ENCODE data around the gene KRIT1.
"Not testable (repeated sequence)": the region's sequence is repeated elsewhere in the genome, so short reads cannot be mapped to it uniquely, and the experiment has no call there.

The KRIT1 gene

GRCh38 chr7:92250603-92251002, 4.9 kb upstream of the KRIT1 start:
- no peak for DNase-seq (ENCODE audit: low read depth in 2 of 2)

GRCh38 chr7:92246360-92247101, 817 bp upstream of the KRIT1 start:
- no peak for DNase-seq (ENCODE audit: low read depth in 2 of 2)

GRCh38 chr7:92244808-92245486, 767 bp downstream of the KRIT1 start:
- DNase-seq (ENCODE audit: low read depth in 2 of 2), result no peak

GRCh38 chr7:92242972-92243371, 2.7 kb downstream of the KRIT1 start:
- no peak for DNase-seq (ENCODE audit: low read depth in 2 of 2)

GRCh38 chr7:92230547-92230946, 15.2 kb downstream of the KRIT1 start:
- no peak for DNase-seq (ENCODE audit: low read depth in 2 of 2)

- DNase-seq (ENCODE audit: low read depth in 2 of 2), result no peak
Observed at GRCh38 chr7:92228742-92229141, 17.0 kb downstream of the KRIT1 start.

- no peak for DNase-seq (ENCODE audit: low read depth in 2 of 2)
Observed at GRCh38 chr7:92228100-92228499, 17.6 kb downstream of the KRIT1 start.

- no peak for DNase-seq (ENCODE audit: low read depth in 2 of 2)
Observed at GRCh38 chr7:92226981-92227380, 18.7 kb downstream of the KRIT1 start.

- no peak for DNase-seq (ENCODE audit: low read depth in 2 of 2)
Observed at GRCh38 chr7:92221766-92222165, 23.9 kb downstream of the KRIT1 start.

GRCh38 chr7:92206672-92207071, 39.0 kb downstream of the KRIT1 start:
- no peak for DNase-seq (ENCODE audit: low read depth in 2 of 2)

- DNase-seq (ENCODE audit: low read depth in 2 of 2), result no peak
Observed at GRCh38 chr7:92205987-92206386, 39.7 kb downstream of the KRIT1 start.

GRCh38 chr7:92200791-92201190, 44.9 kb downstream of the KRIT1 start:
- no peak for DNase-seq (ENCODE audit: low read depth in 2 of 2)

- DNase-seq (ENCODE audit: low read depth in 2 of 2), result no peak
Observed at GRCh38 chr7:92192326-92192725, 53.4 kb downstream of the KRIT1 start.

GRCh38 chr7:92189246-92189645, 56.5 kb downstream of the KRIT1 start:
- DNase-seq (ENCODE audit: low read depth in 2 of 2), result not testable (repeated sequence)

GRCh38 chr7:92184294-92184693, 61.4 kb downstream of the KRIT1 start:
- DNase-seq (ENCODE audit: low read depth in 2 of 2), result not testable (repeated sequence)

- DNase-seq (ENCODE audit: low read depth in 2 of 2), result peak; percentile 44 to 51
Observed at GRCh38 chr7:92178928-92179924, 66.5 kb downstream of the KRIT1 start, which contains the start of gene LRRD1. TSS of gene LRRD1 (minus strand) at chr7:92179142. CDS start at chr7:92165202, 13,940 bp downstream.

GRCh38 chr7:92177362-92177761, 68.4 kb downstream of the KRIT1 start:
- DNase-seq (ENCODE audit: low read depth in 2 of 2), result peak; percentile 94

- DNase-seq (ENCODE audit: low read depth in 2 of 2), result not testable (repeated sequence)
Observed at GRCh38 chr7:92169529-92169928, 76.2 kb downstream of the KRIT1 start.

GRCh38 chr7:92161271-92161670, 84.4 kb downstream of the KRIT1 start:
- DNase-seq (ENCODE audit: low read depth in 2 of 2), result no peak

- DNase-seq (ENCODE audit: low read depth in 2 of 2), result peak; percentile 90 to 91
Observed at GRCh38 chr7:92158660-92159575, 86.8 kb downstream of the KRIT1 start.

- no peak for DNase-seq (ENCODE audit: low read depth in 2 of 2)
Observed at GRCh38 chr7:92156990-92157389, 88.7 kb downstream of the KRIT1 start.

Measured in fibroblast of skin of left quadriceps (primary cell).